ENCODE results near the gene TTC9C.
A peak's percentile ranks its signal among the peaks of the same experiment; 100 is the strongest.
"Not testable (repeated sequence)": the region's sequence is repeated elsewhere in the genome, so short reads cannot be mapped to it uniquely, and the experiment has no call there.

TTC9C gene

GRCh38 chr11:62728171-62728988 lies at the start of gene TTC9C:
Gene TTC9C (plus strand): TSS chr11:62728486. CDS start chr11:62728849, 363 bp downstream.
- Histone ChIP-seq H3K27me3 (ENCODE audit: control insufficient read depth in 2 of 2, insufficient read depth in 2 of 2, low read length in 2 of 2) (no peaks in the 10 kb centered on the region), H3K9me3 (ENCODE audit: control insufficient read depth in 2 of 2, low read length in 2 of 2) (no peaks in the 10 kb centered on the region), H3K4me3 (ENCODE audit: low read length in 2 of 2) (peak within 1 kb of the TSS; percentile 95 to 98), H3K4me1 (ENCODE audit: control insufficient read depth in 2 of 2, insufficient read depth in 2 of 2, low read length in 2 of 2) (peaks cover 29 to 31% of the 10 kb centered on the region in 2 donors), H3K9ac (ENCODE audit: low read depth in 1 of 2, low read length in 2 of 2) (peak within 1 kb of the TSS; percentile 83 to 90), H3K36me3 (ENCODE audit: control insufficient read depth in 2 of 2, insufficient read depth in 2 of 2, low read length in 2 of 2) (peaks cover 9 to 14% of the 10 kb centered on the region in 2 donors), H3K27ac (ENCODE audit: low read depth in 2 of 2, low read length in 2 of 2) (peak within 1 kb of the TSS; percentile 93)

GRCh38 chr11:62678770-62679696 lies 49.3 kb upstream of the TTC9C start, which contains the start of gene UBXN1:
Gene UBXN1 (minus strand): TSS chr11:62679073. CDS start chr11:62678923, 150 bp downstream.
- Histone ChIP-seq H3K36me3 (ENCODE audit: control insufficient read depth in 2 of 2, insufficient read depth in 2 of 2, low read length in 2 of 2) (peaks cover 19 to 21% of the 10 kb centered on the region in 2 donors), H3K4me1 (ENCODE audit: control insufficient read depth in 2 of 2, insufficient read depth in 2 of 2, low read length in 2 of 2) (peaks cover 13 to 14% of the 10 kb centered on the region in 2 donors), H3K27me3 (ENCODE audit: control insufficient read depth in 2 of 2, insufficient read depth in 2 of 2, low read length in 2 of 2) (no peaks in the 10 kb centered on the region), H3K4me3 (ENCODE audit: low read length in 2 of 2) (peak within 1 kb of the TSS; percentile 83 to 93), H3K9me3 (ENCODE audit: control insufficient read depth in 2 of 2, low read length in 2 of 2) (no peaks in the 10 kb centered on the region), H3K27ac (ENCODE audit: low read depth in 2 of 2, low read length in 2 of 2) (peak within 1 kb of the TSS; percentile 71 to 90), H3K9ac (ENCODE audit: low read depth in 1 of 2, low read length in 2 of 2) (peak within 1 kb of the TSS; percentile 91)

GRCh38 chr11:62680825-62681240 lies 47.5 kb upstream of the TTC9C start:
- peaks cover 16 to 19% of the 10 kb centered on the region in 2 donors for H3K36me3 ChIP-seq (ENCODE audit: control insufficient read depth in 2 of 2, insufficient read depth in 2 of 2, low read length in 2 of 2)
- H3K27me3 ChIP-seq (ENCODE audit: control insufficient read depth in 2 of 2, insufficient read depth in 2 of 2, low read length in 2 of 2), result no peaks in the 10 kb centered on the region
- no peak overlapping the region for H3K4me3 ChIP-seq (ENCODE audit: low read length in 2 of 2)
- no peak overlapping the region for H3K9ac ChIP-seq (ENCODE audit: low read depth in 1 of 2, low read length in 2 of 2)
- H3K9me3 ChIP-seq (ENCODE audit: control insufficient read depth in 2 of 2, low read length in 2 of 2), result no peaks in the 10 kb centered on the region
- no peak overlapping the region for H3K27ac ChIP-seq (ENCODE audit: low read depth in 2 of 2, low read length in 2 of 2)
- H3K4me1 ChIP-seq (ENCODE audit: control insufficient read depth in 2 of 2, insufficient read depth in 2 of 2, low read length in 2 of 2), result peaks cover 13 to 14% of the 10 kb centered on the region in 2 donors

GRCh38 chr11:62682518-62682917 lies 45.8 kb upstream of the TTC9C start:
- H3K4me1 ChIP-seq (ENCODE audit: control insufficient read depth in 2 of 2, insufficient read depth in 2 of 2, low read length in 2 of 2), result peaks cover 12 to 13% of the 10 kb centered on the region in 2 donors
- no peaks in the 10 kb centered on the region for H3K9me3 ChIP-seq (ENCODE audit: control insufficient read depth in 2 of 2, low read length in 2 of 2)
- peaks cover 2 to 5% of the 10 kb centered on the region in 2 donors for H3K36me3 ChIP-seq (ENCODE audit: control insufficient read depth in 2 of 2, insufficient read depth in 2 of 2, low read length in 2 of 2)
- H3K27me3 ChIP-seq (ENCODE audit: control insufficient read depth in 2 of 2, insufficient read depth in 2 of 2, low read length in 2 of 2), result no peaks in the 10 kb centered on the region
- H3K9ac ChIP-seq (ENCODE audit: low read depth in 1 of 2, low read length in 2 of 2), result no peak overlapping the region
- no peak overlapping the region for H3K4me3 ChIP-seq (ENCODE audit: low read length in 2 of 2)
- H3K27ac ChIP-seq (ENCODE audit: low read depth in 2 of 2, low read length in 2 of 2), result no peak overlapping the region

- H3K27ac ChIP-seq (ENCODE audit: low read depth in 2 of 2, low read length in 2 of 2), result no peak overlapping the region
- H3K4me1 ChIP-seq (ENCODE audit: control insufficient read depth in 2 of 2, insufficient read depth in 2 of 2, low read length in 2 of 2), result peaks cover 0 to 2% of the 10 kb centered on the region in 2 donors
- no peaks in the 10 kb centered on the region for H3K9me3 ChIP-seq (ENCODE audit: control insufficient read depth in 2 of 2, low read length in 2 of 2)
- H3K27me3 ChIP-seq (ENCODE audit: control insufficient read depth in 2 of 2, insufficient read depth in 2 of 2, low read length in 2 of 2), result no peaks in the 10 kb centered on the region
- peak overlapping the region; percentile 30 to 55 for H3K4me3 ChIP-seq (ENCODE audit: low read length in 2 of 2)
- peak overlapping the region in 1 of 2 donors; percentile 38 for H3K9ac ChIP-seq (ENCODE audit: low read depth in 1 of 2, low read length in 2 of 2)
- H3K36me3 ChIP-seq (ENCODE audit: control insufficient read depth in 2 of 2, insufficient read depth in 2 of 2, low read length in 2 of 2), result peaks cover 17 to 22% of the 10 kb centered on the region in 2 donors
Observed at GRCh38 chr11:62687508-62688396, 40.5 kb upstream of the TTC9C start.

GRCh38 chr11:62688491-62688890 lies 39.8 kb upstream of the TTC9C start:
- peaks cover 0 to 2% of the 10 kb centered on the region in 2 donors for H3K4me1 ChIP-seq (ENCODE audit: control insufficient read depth in 2 of 2, insufficient read depth in 2 of 2, low read length in 2 of 2)
- no peak overlapping the region for H3K27ac ChIP-seq (ENCODE audit: low read depth in 2 of 2, low read length in 2 of 2)
- no peaks in the 10 kb centered on the region for H3K27me3 ChIP-seq (ENCODE audit: control insufficient read depth in 2 of 2, insufficient read depth in 2 of 2, low read length in 2 of 2)
- no peaks in the 10 kb centered on the region for H3K9me3 ChIP-seq (ENCODE audit: control insufficient read depth in 2 of 2, low read length in 2 of 2)
- peaks cover 20 to 28% of the 10 kb centered on the region in 2 donors for H3K36me3 ChIP-seq (ENCODE audit: control insufficient read depth in 2 of 2, insufficient read depth in 2 of 2, low read length in 2 of 2)
- peak overlapping the region in 1 of 2 donors; percentile 26 for H3K9ac ChIP-seq (ENCODE audit: low read depth in 1 of 2, low read length in 2 of 2)
- peak overlapping the region in 1 of 2 donors; percentile 55 for H3K4me3 ChIP-seq (ENCODE audit: low read length in 2 of 2)

GRCh38 chr11:62689421-62690183 lies 38.7 kb upstream of the TTC9C start, which contains the start of gene LRRN4CL:
Gene LRRN4CL (minus strand): TSS chr11:62689530. CDS start chr11:62688508, 1,022 bp downstream.
- Histone ChIP-seq H3K27me3 (ENCODE audit: control insufficient read depth in 2 of 2, insufficient read depth in 2 of 2, low read length in 2 of 2) (no peaks in the 10 kb centered on the region), H3K9me3 (ENCODE audit: control insufficient read depth in 2 of 2, low read length in 2 of 2) (no peaks in the 10 kb centered on the region), H3K4me1 (ENCODE audit: control insufficient read depth in 2 of 2, insufficient read depth in 2 of 2, low read length in 2 of 2) (peaks cover 0 to 2% of the 10 kb centered on the region in 2 donors), H3K36me3 (ENCODE audit: control insufficient read depth in 2 of 2, insufficient read depth in 2 of 2, low read length in 2 of 2) (peaks cover 20 to 30% of the 10 kb centered on the region in 2 donors), H3K27ac (ENCODE audit: low read depth in 2 of 2, low read length in 2 of 2) (peak within 1 kb of the TSS; percentile 56 to 63), H3K9ac (ENCODE audit: low read depth in 1 of 2, low read length in 2 of 2) (peak within 1 kb of the TSS in 1 of 2 donors; percentile 26), H3K4me3 (ENCODE audit: low read length in 2 of 2) (peak within 1 kb of the TSS; percentile 32 to 55)

- H3K4me3 ChIP-seq (ENCODE audit: low read length in 2 of 2); H3K9me3 ChIP-seq (ENCODE audit: control insufficient read depth in 2 of 2, low read length in 2 of 2); H3K9ac ChIP-seq (ENCODE audit: low read depth in 1 of 2, low read length in 2 of 2); H3K27ac ChIP-seq (ENCODE audit: low read depth in 2 of 2, low read length in 2 of 2); H3K27me3 ChIP-seq (ENCODE audit: control insufficient read depth in 2 of 2, insufficient read depth in 2 of 2, low read length in 2 of 2); H3K4me1 ChIP-seq (ENCODE audit: control insufficient read depth in 2 of 2, insufficient read depth in 2 of 2, low read length in 2 of 2): not testable (repeated sequence)
- peaks cover 20 to 30% of the 10 kb centered on the region in 2 donors for H3K36me3 ChIP-seq (ENCODE audit: control insufficient read depth in 2 of 2, insufficient read depth in 2 of 2, low read length in 2 of 2)
Observed at GRCh38 chr11:62693624-62694023, 34.7 kb upstream of the TTC9C start.

All from mucosa of rectum (tissue), 2 donors.